GM21717 (cell line): ENCODE results near the gene CDK14.

ENCODE experiments used
- ATAC-seq: cut with Tn5 transposase; IDR thresholded peaks from one replicate; pipeline ENCODE4 v1.9.1; 2021; ENCODE audit warnings: mild to moderate bottlenecking, moderate library complexity; ENCODE audit not compliant: unreplicated experiment

The CDK14 gene

DNA sequence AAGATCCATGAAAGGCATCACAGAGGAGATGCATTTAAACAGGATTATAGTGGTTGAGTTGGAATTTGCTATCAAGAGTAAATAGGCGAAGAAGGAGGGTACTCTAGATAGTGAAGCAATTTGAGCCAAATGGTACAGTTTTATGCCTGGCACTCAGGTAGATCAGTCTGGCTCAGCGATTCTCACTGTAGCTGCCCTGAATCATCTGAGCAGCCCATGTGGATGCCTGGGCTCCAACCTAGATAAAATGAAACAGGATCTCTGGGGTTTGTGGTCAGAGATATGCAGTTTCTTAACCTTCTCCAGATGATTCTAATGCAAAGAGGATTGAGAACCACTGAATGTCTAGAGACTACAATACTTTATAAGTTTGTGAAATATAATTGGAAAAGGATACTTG is 386.1 kb downstream of the CDK14 start:
- no peak for ATAC-seq

GRCh38 chr7:90984692-90985091 is 388.6 kb downstream of the CDK14 start:
- ATAC-seq = no peak

GRCh38 chr7:90988516-90988915 is 392.4 kb downstream of the CDK14 start:
- no peak for ATAC-seq

DNA sequence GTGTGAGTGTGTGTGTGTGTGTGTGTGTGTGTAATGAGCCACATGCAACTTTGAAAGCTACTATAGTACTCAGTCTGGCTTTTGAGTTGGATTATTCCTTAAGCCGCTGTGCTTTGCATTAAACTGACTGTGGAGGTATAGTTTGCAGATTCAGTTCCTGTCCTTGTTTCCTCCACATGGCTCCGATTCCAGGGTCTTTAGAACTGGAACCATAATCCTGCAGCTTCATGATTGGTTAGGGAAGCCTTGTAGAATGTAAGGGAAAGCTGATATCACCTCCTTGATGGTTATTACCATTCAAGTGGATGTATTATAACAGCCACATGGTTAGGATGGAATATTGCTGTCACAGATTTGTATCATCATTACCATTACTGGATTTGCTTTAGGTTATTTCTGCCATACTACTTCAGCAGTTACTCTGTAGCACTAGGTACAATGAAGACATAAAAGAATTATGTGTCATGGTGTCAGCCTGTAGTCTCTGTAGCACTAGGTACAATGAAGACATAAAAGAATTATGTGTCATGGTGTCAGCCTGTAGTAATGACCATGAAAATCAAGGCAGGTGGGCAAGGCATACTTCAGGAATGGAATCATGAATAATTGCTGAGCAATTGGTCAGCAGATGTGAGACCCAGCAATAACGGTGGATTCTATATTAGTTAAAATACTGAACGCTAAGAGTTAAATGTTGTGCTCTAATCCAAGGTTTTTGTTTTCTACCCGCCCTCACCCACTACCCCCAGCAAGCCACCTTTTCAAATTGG is 393.1 kb downstream of the CDK14 start:
- ATAC-seq = no peak

GRCh38 chr7:90994121-90994520 is 398.0 kb downstream of the CDK14 start:
- ATAC-seq = no peak

DNA sequence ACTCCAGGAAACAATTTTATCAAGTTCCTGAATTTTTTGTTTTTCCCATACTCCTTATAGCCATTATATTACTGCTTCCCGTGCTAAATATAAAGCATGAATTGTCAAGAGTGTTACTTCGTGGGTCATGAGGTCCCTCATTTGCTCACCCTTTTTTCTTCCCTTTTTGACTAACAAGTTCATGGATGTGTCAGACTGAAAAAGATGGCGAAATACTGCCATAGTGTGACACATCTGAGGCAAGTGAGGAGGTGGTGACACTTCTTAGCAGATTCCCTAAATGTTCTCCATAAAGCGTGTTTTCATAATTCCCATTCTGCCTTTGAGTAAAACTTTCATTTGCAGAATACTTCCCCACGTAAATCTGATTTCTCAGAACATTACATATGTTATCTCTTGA is 398.5 kb downstream of the CDK14 start:
- ATAC-seq = no peak

DNA sequence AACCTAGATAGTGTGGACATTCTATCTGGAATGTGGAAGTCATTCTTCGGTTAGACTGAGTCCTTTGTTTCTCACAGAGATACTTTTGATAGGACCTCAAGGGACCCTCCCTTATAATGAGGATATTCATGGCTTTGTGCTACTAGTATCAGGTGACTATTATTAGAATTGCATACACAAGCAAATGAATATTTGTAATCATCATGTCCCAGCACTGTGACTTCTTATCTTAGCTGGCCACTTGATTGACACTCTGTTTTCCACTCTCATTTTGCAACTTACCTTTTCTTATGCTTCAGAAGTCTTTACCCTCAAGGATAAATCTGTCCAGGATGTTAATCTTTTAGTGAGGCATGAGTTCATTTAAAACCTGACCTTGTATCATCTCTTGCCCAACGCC is 399.9 kb downstream of the CDK14 start:
- no peak for ATAC-seq

DNA sequence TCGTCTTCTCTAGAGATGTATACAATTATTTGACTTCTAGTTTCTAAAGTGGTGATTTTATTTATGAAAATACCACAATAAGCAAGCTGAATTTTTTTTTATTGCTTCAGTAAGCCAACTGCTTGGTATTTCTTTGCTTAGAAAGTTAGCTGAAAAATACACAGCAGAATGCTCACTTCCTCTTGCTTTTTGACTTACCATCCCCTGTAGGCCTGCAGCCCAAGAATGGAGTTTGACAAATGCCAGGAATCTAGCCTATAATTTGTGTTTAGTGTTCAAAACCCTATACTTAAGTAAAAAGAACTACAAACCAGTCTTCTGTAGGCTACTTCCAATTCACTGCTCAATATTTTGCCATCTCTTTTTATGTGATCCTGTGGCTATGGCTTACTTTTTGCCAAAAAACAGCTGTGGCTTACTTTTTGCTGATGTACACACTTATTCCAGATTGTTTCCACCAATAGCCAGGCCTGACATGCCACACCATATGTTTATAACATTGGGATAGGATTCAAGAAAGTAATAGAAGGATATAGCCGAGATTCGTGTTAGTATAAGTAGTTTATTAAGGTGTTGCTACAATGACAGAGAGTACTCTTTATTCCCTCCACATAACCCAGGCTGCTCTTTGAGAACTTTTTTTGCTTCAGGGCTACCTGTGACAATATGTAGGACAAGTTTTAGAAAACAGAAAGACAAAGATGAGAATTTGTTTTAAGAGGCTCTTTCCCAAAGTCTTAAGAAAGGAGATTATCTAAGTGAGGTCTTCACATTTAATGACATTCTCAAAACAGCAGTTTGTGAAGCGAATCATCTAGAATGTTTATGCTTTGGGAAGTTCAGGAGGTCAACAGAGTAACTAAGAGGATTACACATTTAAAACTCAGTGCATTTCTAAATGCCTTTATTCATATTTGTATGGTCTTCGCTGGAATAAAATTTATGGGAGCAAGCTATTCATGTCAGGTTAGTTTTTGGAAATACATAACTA is 404.2 kb downstream of the CDK14 start:
- ATAC-seq = no peak

DNA sequence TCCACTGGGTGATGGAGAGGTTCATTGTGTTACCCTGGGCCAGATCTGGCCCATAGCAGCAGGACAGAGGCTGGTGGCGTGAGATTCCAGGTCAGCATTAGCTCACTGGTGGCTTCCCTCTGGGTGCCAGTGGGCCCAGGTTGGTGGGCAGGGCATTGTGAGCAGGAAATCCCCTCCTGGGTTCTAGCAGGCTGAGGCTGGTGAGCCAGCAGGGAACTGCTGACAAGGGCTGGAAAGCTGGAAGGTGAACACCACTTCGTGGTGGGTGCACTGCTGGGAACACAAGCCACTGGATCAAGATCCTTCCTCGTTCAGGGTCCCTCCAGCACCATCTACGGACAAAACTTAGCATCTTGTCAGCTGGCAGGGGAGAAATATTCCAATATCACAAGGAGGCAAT is 408.9 kb downstream of the CDK14 start:
- ATAC-seq = no peak

DNA sequence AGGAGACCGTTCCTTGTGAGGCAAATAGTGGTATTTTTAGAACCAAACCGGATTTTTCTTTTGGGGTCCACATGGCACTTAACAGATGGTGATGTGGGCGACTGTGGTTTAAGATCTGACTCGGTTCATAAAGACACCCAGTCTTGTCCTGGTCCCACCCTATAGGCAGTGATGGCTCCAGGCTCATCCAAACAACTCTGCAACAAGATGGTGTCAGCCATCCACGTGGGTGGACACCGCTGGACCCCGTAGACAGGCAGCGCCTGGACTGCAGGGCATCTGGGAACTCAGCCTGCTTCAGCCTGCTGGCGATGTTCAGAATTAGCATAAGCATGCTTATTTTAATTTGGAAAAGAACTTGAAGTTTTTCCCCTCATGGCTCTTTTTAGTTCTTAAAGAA is 409.7 kb downstream of the CDK14 start:
- no peak for ATAC-seq

DNA sequence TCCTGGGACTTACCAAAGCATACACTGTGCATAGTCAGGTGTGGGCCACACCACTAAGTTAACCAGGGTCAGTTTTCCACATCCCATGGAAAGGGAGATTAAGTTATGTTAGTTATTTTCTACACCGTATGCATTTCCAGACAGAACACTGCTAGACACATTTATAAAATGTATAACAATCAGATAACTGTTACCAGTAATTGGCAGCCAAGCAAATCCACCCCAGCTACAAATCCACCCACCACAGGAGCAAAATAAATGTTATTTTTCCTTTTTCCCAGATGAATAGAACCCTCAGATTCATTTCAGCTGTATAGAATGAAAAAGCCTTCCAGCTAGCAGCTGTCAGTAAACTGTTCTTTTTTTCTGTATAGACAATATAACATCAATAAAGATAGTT is 411.2 kb downstream of the CDK14 start:
- no peak for ATAC-seq

GRCh38 chr7:91013078-91013477 is 417.0 kb downstream of the CDK14 start:
- ATAC-seq = no peak

GRCh38 chr7:91019686-91020385 is 423.7 kb downstream of the CDK14 start:
- ATAC-seq = no peak

DNA sequence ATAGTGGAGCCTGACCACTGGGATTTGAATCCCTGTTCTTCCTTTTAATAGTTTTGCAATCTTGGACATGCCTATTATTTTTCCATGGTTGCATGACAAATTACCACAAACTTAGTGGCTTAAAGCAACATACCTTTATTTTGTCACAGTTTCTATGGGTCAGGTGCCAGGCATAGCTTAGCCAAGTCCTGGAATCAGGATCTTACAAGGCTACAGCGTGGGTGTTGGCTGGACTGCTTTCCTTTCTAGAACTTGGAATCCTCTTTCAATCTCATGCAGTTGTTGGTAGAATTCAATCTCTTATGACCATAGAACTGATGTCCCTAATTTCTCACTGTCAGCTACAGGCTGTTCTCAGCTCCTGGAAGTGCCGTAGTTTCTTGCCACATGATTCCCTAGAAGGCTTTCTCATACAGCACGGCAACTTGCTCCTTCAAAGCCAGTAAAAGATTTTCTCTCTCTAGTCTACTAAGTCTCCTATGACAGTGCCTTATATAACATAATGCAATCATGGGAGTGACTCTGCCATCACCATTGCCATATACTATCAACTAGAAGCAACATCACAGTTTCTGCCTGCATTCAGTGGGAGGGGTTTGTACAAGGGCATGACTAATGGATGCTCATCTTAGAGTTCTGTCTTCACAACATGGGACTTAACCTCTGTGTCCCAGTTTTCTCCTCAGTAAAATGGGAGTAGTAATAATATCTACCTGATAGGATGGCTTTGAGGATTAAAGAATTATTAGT is 424.7 kb downstream of the CDK14 start:
- no peak for ATAC-seq

DNA sequence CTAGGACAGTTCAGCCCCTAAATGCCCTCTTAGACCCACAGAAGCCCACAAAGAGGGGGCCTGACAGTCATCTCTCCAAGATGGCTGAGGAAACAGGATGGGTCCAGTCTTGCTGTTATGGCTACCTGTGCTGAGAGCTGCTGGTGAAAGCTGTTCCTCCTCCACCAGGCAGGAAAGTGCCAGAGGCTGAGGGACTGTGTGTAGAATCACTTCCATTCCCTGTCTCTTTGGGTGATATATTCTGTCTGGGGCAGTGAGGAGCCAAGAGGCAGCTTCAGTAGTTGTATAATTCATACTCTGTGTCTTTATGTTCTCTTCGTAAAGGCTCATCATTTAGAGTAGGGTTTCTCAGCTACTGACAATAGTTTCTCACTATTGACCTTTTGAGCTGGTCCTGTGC is 425.8 kb downstream of the CDK14 start:
- ATAC-seq = no peak

DNA sequence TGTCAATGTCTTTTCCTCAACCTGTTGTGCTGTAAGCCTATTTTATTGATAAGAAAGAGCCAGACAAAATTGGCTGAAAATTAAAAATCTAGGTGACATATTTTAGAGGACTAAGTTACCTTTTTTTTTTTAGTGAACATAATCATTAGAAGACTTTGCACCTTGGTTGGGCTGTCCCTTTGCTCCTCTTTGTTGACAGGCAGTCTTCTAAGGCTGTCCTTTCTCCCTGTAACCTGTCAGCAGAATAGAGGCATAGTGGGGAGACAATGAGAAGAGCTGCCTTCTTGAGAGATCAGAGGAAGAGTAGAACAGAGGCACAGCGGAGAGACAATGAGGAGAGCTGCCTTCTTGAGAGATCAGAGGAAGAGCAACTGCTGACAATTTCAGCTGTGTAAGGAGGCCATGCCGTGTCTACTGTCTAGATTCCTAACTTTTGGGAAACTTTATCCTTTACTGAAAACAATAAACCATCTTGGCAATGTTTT is 429.8 kb downstream of the CDK14 start:
- ATAC-seq = no peak

- ATAC-seq = no peak
These were observed 433.6 kb downstream of the CDK14 start for GRCh38 chr7:91029688-91030087.

GRCh38 chr7:91030680-91031380 is 434.7 kb downstream of the CDK14 start:
- no peak for ATAC-seq

DNA sequence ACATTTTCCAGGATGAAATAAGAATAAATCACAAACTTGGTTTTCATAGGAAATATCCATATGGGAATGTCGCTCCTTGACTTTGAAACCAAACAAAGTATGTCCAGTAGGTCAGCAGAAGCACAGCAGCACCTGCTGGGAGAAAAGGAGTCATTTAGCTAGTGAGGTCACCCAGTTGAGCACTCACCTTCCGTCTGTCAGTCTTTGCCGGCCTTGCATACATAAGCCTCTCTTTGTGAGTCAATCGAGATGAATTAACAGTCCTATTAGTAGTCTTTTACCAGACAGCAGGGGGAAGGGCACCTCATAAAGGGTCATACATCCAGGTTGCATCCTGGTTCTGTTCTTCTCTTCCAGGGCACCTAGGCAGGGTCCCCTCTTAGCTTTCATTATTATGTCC is 435.6 kb downstream of the CDK14 start:
- no peak for ATAC-seq

- no peak for ATAC-seq
These were observed 437.5 kb downstream of the CDK14 start for GRCh38 chr7:91033574-91033973.
